GM21529 (cell line): ENCODE data around the gene DYNLL2.
"Not testable (repeated sequence)": the region's sequence is repeated elsewhere in the genome, so short reads cannot be mapped to it uniquely, and the experiment has no call there.

ENCODE experiments used
- ATAC-seq: cut with Tn5 transposase; IDR thresholded peaks from one replicate; pipeline ENCODE4 v1.9.1; 2021; ENCODE audit not compliant: unreplicated experiment

DYNLL2 gene

DNA sequence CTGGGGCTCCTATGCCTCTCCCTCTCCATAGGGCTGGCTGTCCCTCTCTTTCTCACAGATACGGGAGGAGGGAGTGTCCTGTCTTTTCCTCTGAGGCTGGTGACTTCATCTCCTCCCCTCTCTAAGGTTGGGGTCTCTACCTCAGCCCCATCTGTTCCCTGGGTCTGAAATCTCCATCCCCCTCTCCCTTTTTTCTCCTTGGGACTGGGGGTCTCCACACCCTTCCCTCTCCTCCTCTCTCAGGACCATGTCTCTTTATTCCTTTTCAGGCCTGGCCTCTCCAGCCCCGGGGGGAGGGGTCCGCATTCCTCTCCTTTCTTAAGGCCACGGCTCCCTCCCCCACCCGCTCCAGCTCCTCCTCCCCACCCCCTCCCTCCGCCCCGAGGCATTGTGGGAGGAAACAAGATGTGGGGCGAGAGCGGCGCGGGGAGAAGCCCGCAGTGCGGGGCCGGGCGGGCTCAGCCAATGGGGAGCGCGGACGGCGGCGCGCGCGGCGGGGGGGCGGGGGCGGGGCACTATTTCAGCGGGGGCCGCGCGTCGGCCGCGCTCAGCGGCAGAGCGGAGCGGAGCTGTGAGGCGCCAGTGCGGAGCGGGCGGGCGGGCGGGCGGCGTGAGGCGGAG, at the start of gene DYNLL2:
DYNLL2 (plus strand) TSS at position 550 of the 621 bp plus-strand sequence. CDS start 3,672 bp downstream, outside the sequence.
- peak; percentile 77 for ATAC-seq

DNA sequence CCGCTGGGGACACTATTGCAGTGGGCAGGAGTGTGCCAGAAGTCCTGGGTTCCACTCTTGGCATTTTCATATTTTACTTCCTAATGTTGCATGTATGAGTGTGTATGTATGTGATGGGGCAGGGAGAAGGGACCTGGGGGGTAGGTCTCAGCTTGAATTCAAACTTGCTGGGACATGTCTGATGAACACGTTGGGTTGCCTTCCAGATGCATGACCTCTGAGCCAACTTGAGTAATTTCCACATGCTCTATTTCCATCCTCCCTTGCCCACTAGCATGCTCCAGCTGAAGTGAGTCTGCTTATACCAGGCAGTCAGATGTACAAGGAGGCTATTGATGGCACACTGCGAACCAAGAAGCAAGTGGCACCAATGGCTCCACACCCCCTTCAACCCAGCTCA, 43.2 kb upstream of the DYNLL2 start:
- ATAC-seq, result no peak

DNA sequence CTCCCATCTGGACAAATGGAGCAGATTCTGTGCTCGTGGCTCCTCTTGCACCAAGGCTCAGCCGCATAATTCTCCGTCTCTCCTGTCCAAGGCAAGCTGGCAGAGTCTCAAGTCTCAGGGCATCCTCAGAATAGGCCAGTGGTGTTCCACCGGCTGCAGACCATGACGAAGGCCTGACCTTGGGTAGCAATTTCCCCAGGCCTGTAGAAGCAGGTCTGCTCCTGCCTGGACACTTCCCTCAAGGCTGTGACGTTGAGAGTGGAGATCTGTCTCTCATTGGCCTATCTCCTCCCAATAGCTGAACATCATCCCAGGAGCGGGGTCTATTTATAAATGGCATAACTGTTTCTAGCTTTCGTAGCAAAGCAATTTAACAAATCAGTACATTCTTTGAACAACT, 42.8 kb upstream of the DYNLL2 start:
- ATAC-seq, result no peak

DNA sequence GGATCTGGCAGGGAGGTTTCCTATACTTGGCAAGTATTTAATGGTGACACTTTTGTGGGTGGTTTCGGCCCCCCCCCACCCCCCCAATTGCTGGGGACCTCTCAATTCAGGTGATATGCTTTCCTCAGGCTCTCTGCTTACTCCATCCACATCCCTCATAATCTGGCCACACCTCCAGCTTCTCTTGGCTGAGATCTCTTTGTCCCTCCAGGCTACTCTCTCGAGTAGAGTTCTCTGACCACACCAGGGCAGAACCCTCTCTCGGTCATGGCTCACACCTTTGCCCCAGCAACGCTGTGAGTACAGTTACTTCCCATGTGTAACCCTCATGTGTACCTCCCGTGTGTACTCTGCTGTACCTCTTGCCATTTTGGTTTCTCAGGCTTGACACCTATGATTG, 42.1 kb upstream of the DYNLL2 start:
- no peak for ATAC-seq

DNA sequence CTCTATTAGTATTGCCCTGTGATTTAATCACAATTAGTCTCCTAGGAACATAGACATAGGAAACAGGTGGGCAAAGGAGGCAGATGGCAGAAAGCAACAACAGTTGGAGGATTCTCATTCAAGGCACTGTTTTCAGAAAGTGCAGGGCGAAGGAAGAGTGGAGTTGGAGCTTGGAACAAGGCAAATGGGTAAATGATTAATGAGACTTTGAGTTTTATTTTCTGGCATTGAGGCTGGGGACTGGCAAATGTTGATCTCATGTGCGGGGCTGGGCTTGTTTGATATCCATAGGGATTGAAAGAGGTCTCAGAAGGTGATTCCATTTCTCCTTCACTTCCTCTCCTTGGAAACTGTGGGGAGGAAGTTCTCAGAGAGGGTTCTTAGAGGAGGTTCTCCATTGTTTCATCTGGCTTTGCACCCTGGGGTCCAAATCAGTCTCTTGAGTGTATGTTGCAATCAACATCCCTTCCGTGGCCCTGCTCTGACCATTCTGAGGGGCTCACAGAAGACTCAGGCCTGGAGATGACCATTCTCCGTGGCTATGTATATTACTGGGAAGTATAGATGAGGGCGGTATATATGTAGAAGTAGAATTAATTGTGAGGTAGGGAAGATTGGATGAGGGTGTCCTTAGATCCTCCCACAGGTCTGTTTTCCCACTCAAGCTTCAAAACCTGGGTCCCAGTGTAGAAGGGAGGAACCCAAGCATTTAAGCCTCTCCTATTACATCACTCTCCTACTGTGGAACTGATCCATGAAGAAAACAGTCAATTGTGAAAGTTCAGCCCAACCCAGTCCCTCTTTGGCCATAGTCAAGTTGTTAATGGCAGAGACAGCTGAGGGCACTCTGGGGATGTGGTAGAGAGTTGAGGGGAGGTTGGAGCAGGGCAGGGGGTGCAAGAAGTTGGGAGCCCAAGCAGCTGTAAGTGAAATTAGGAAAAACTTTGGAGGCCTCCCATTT, 39.7 kb upstream of the DYNLL2 start:
- ATAC-seq, result no peak

DNA sequence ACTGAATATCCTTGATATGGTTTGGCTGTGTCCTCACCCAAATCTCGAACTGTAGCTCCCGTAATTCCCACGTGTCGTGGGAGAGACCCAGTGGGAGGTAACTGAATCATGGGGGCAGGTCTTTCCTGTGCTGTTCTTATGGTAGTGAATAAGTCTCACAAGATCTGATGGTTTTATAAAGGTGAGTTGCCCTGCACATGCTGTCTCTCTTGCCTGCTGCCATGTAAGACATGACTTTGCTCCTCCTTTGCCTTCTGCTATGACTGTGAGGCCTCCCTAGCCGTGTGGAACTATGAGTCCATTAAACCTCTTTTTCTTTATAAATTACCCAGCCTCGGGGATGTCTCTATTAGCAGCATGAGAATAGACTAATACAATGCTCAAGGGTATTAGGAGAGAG, 39.0 kb upstream of the DYNLL2 start:
- not testable (repeated sequence) for ATAC-seq

DNA sequence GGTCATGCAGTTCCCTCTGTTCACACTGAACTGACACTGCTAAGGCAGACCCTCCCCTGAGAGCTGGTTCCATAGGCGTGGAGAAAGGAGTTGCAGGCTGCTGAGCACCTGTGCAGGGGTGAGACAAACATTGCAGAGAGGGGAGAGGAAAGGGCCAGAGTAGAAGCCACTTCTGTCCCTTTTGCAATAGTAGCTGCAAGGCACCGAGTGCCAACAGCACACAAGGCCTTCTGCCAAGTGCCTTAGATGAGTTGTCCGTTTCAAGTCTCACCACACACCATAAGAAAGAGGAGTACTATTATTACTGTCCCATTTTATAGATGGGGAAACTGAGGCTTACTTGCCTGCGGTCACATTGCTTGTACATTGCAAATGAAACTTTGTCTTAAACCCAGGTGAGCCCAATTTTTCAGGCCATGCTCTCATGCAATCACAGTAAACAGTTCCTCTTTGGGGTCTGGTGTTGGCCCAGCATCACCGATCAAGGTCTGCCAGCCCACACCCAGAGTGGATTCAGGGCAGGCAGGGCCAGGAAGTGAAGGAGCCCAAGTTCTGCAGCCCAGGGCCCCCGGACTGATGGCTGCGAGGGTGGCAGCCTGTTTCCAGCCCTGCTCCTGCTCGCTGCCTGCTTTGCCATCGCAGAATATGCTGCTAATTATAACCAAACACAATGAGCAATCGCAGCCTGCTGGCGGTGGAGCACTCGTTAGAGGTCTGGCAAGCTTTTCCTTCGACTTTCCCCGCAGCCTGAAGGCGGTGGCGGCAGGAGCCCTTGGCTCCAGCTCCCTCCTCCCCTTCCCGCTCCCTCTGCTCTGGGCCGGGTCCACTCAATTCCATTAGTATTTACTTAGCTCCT, 36.8 kb upstream of the DYNLL2 start:
- no peak for ATAC-seq

DNA sequence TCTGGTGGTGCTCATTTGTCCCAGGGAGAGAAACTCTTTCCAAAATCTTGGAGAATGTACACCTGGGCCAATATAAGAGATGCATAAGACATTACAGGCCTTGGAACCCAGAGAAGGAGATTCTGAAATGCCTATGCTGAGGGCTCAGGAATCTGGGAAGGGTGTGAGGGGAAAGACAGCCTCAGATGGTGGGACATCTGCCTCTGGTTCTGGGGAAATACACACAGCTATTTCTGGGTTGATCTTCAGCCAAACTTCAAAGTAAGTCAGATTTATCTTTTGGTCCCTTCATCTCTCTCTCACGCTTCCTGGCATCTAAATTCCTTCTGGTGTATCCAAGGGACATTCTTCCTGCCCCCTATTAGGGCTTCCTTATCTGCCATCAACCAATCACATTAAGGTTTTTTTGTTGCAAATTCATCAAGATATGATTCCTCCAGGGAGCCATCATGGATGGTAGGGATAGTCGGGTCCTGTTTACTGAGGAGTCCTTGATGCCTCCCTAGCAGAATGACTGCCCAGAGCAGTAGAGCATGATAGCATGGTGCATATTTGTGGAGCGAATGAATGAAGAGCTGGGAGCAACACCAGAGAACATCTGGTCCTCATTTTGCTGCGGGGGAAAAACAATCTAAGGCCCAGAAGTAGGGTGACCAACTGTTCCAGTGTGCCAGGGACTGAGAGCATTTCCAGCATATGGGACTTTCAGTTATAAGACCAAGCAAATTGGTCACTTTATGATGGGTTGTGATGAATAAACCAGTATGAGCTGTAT, 35.7 kb upstream of the DYNLL2 start:
- no peak for ATAC-seq

DNA sequence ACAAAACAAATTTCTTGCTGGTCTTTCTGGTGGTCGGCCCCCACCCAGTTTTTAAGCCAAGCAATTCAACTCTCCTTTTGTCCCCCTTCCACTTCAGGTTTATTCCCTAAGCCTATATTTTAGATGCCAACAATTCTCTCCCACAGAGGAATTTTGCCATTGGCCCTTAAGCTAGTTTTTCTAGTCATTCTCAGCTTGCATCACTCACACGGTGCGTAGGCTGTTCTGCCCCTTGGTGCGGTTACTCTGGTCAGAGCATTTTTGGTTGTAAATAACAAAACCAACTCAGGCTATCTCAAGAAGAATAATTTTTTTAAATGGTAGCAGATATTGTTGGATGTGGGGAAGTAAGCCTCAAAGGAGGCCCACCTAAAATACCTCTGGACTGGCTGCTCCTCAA, 33.7 kb upstream of the DYNLL2 start:
- no peak for ATAC-seq

DNA sequence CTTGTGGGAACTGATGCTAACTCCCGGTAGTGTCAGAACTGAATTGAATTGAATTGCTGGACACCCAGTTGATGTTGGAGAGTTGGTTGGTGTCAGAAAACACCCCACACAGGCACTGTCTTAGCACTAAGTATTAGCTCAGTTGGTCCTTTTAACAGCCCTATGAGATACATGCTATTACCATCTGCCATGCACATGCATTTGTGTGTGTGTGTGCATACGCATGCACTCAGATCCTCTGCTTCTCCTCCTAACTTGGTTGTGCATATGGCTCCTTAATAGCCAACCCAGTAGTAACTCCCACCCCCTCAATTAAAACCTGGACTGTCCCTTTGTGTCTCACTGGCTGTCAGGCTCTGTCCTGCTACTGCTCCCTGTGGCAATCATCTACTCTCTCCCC, 32.3 kb upstream of the DYNLL2 start:
- no peak for ATAC-seq

DNA sequence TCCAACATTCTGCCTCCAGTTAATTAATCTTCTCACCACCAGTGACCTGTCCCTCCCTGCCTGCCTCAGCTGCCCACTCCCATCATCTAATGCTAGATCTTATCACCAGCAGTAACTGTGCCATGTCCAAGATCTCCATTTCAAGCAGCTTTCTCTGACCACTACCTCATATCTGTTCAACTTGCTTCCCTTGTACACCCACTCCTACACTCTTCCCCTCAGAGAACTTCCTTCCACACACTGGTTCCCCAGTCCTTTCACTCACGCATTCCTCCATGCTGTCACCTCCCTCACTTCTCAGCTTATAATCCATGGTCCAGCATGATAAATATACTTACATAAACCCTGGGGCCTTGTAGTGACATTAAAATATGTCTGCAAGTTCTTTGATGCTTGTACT, 31.8 kb upstream of the DYNLL2 start:
- no peak for ATAC-seq

DNA sequence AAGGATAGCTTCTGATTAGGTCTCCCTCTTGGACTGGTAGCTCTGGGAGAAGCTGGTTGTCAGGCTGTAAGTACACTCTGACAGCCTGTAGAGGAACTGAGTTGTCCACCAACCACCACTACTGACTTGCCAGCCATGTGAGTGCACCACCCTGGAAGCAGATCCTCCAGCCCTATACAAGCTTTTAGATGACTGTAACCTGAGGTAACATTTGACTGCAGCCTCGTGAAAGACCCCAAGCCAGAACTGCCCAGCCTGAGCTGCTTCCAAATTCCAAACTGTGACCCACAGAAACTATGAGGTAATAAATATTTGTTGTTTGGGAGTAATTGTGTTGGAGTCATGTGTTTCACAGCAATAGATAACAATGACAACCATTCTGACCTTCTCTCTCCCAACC, 30.8 kb upstream of the DYNLL2 start:
- no peak for ATAC-seq

DNA sequence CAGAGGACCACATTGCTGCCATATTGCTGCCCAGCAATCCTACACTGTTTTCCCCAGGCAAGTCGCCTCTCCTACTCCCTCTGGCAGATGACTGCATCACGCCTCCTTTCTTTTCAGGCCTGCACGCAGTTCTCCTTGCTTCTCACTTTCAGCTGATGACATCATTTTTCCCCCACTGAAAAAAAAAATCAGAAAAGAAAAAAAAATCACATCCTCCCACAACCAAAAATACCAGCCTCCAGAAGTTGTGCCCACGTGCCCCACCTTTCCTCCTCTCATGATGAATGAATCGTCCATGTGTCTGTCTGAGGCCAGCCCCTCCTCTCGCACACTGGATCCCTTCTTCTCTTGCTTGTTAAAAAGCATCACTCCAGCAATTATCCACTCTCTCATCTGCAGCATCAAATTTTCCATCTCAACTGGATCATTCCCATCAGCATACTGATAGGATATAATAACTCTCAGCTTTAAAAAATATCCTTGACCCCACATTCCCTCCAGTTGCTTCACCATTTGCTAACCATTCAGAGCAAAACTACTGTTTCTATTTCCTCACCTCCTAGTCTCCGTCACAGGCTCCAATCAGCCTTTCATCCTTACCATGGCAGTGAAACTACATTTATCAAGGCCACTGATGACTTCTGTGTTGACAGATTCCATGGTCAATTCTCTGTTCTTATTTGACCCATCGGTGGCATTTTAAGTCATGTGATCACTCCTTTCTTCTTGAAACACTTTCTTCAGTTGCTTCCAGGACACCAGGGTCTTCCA, 30.1 kb upstream of the DYNLL2 start:
- no peak for ATAC-seq

DNA sequence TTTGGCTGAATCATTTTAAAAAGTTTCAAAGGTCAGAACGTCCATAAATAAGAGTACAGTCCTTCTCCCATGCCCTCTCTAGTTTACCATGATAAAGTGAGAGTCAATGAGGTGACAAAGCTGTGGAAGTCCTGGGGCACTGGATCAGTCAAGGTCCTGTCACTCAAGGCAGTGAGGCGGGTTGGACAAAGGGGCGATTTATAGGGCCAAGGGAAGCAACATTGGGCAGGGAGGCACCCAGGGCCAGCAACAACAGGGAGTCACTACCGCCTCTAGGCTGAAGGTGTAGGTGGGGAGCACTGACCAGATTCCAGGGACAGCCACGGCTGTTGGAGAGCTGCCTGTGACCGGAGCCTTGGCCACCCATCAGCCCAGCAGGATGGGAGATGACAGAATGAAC, 28.6 kb upstream of the DYNLL2 start:
- ATAC-seq, result no peak

DNA sequence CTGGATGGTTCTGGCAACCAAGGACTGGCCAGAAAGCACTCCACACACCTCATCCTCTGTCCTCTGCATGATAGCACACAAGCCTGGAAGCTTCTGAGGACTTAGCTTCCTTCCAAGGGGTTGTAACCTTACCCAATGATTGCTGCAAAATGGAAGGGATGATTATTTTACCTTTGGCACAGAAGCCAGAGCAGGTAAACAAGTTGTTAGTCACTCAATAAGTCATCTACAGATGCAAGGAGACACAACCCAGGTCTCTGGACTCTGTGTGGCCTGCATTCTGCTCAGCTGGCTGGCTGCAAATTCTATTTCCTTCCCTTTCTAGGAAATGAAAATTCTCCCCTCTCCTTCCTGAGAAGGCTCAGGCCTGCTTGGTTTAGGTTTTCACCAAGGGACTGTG, 26.7 kb upstream of the DYNLL2 start:
- ATAC-seq, result no peak

DNA sequence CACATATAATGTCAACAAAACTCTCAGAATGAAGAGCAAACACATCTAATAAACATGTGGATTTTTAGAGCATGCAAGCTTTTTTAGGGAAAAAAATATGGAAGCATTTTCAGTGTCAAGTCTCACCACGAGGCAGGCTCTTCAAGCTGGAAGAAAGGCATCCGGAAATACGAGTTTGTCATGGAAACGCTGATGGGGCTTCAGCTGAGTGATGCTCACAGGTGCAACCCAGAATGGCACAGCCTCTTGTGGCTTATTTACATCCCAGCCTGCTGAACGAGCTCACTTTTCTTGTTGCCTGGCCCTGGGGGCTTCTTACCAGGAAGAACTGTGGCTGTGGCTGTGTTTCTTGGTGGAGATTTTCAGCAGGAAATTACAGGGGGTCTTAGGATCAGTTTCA, 24.1 kb upstream of the DYNLL2 start:
- ATAC-seq, result no peak

DNA sequence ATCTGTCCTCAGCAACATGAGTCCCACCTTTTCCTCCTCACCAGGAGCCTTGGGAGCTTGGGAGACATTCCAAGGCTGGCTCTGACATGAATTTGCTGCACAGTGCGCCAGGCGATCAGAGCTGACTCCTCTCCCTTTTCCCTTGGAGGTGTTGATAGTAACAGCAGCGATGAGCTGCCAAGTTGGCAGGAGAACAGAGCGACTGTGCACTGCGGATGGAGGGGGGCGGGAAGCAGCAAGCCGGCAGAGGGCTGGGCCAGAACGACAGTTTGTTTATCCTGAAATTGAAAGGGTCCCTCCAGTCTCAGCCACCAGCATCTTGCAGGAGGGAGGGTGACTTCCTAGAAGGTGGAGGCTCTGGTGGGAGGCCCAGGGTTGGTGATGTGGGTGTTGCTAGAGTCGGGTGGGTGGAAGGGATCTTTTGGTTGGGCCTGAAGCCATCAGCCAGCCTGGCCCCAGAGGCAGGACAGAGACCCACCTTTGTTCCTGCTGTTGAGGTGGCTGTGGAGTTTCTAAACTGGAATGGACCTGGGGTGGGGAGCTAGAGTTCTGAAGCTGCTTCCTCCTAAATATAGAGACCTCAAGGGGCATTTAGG, 22.5 kb upstream of the DYNLL2 start:
- no peak for ATAC-seq

DNA sequence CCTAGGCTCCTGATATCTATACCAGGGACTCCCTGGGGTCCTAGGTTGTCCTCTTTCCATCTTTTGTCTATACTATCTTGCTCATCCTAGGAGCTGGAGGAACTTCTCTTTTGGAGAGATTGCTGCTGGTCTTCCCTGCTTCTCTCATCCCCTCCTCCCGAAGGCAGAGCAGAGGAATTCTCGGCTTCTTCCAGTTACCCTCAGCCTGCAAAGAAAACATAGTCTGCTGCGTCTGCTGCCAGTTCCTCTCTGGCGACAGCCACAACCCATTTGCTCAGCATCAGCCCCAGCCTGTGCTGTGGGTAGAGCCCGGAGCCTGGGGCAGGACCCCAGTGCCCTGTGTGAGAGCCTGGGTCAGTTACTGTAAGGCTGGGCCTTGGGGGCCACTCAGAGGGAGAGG, 21.5 kb upstream of the DYNLL2 start:
- no peak for ATAC-seq

DNA sequence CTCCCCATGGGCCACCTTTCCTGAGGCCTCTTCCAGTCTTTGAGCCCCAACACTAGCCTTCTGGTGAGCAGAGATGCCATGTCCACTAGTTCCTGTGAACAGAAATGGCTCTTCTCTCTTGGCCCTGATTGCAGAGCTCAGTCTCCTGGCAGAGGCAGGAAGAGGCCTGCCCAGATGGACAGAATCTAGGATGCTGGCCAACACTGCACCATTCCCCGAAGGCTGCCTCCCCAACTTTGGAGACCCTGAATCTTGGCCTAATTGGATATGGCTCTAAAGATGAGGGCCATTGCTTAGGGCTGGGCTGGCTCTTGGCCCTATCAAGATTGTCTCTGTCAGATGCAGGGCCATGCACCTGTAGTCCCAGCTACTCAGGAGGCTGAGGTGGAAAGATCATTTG, 18.0 kb upstream of the DYNLL2 start:
- no peak for ATAC-seq

DNA sequence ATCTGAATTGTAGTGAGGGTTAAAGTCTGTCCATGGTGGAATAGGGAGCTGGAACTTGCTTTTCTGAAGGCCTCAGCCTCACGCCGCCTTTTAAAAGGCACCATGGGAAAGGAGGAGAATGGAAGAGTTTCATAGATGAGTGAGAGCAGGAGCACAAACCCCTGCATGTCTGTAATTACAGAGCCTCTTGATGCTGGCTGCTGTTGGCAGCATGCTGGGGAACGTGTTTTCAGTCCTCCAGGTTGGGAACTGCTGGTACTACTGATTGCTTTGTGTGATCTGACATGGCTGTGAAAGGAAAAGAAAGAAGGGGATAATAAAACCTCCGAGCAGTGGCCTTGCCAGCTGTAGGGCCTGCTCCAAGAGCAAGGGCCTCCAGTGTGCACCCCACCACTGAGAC, 16.8 kb upstream of the DYNLL2 start:
- ATAC-seq, result no peak
